Stimulated activated CD4-positive, alpha-beta T cell treated with anti-CD3 and anti-CD28 coated beads, Interleukin-4, amount 100 ng/mL, for 24 hours (primary cell): ENCODE measurements around the gene SNAPC3.

ENCODE experiments used
- DNase-seq: peaks from one replicate; pipeline ENCODE4 v3.0.0-alpha.2; 2020

SNAPC3 gene

GRCh38 chr9:15498246-15498995 is 75.7 kb downstream of the SNAPC3 start:
- no peak for DNase-seq

- no peak for DNase-seq
Observed at GRCh38 chr9:15499139-15499538, 76.5 kb downstream of the SNAPC3 start.

- DNase-seq: no peak
Observed at GRCh38 chr9:15501179-15501578, 78.5 kb downstream of the SNAPC3 start.

- DNase-seq: no peak
Observed at GRCh38 chr9:15501803-15502202, 79.1 kb downstream of the SNAPC3 start.

GRCh38 chr9:15505921-15506320 is 83.2 kb downstream of the SNAPC3 start:
- DNase-seq: no peak

- DNase-seq: peak; percentile 65
Observed at GRCh38 chr9:15509931-15510788, 87.5 kb downstream of the SNAPC3 start.

GRCh38 chr9:15510789-15511575 is 88.3 kb downstream of the SNAPC3 start, which contains the start of gene PSIP1:
Gene PSIP1, minus strand, starts transcription at chr9:15510970. Its CDS starts 782 bp downstream, at chr9:15510188.
- DNase-seq: peak; percentile 87
